IMR-90 (cell line): Measurements from ENCODE around the gene ACBD5. TPM values are rescaled to one million over a fixed set of nuclear protein-coding genes. Genes with fewer than 3 reads are reported as not detected.

Experiments used
- ATAC-seq: fragments of 200-7000 bp; cut with Tn5 transposase; 2 replicates; pipeline ENCODE4 v1.9.1; 2020; ENCODE audit warnings: low read depth, mild to moderate bottlenecking, moderate library complexity
- BruUV-seq: library from RNA; stranded (reverse); fragments of 400-500 nt; replicated peaks from 2 replicates; lab custom pipeline; 2021; lab: Mats Ljungman, UMichigan
- CTCF ChIA-PET: fragments of 300-600 bp; formaldehyde crosslinking; extraction: SDS; loops from one replicate; lab custom pipeline; 2021; ENCODE audit warnings: antibody characterized with exemption; lab: Yijun Ruan, JAX
- POLR2A ChIA-PET: fragments of 300-600 bp; sonication (Branson Sonifier 250); formaldehyde crosslinking; loops from one replicate; lab custom pipeline; 2022; ENCODE audit warnings: antibody characterized with exemption; ENCODE audit not compliant: unreplicated experiment; lab: Charles Lee
- DNase-seq: peaks from one replicate; pipeline ENCODE4 v3.0.0; 2013
- H2AFZ ChIP-seq: replicated peaks from 2 replicates; pipeline ENCODE3; 2013; ENCODE audit warnings: low read length, mild to moderate bottlenecking; ENCODE audit not compliant: poor library complexity
- H2AK5ac ChIP-seq: 2 replicates; pipeline ENCODE4 v1.6.1; 2013; ENCODE audit warnings: low read depth, low read length, inconsistent platforms
- H2AK9ac ChIP-seq: replicated peaks from 2 replicates; pipeline ENCODE3; 2013; ENCODE audit warnings: mild to moderate bottlenecking, low read depth, low read length, moderate library complexity; ENCODE audit not compliant: poor library complexity
- H2BK120ac ChIP-seq: 2 replicates; pipeline ENCODE4 v1.6.1; 2013; ENCODE audit warnings: low read depth, low read length, inconsistent platforms
- H2BK15ac ChIP-seq: 3 replicates; pipeline ENCODE4 v1.6.1; 2013; ENCODE audit warnings: low read depth, low read length, inconsistent platforms
- H2BK20ac ChIP-seq: 2 replicates; pipeline ENCODE4 v1.6.1; 2013; ENCODE audit warnings: low read depth, mild to moderate bottlenecking, inconsistent platforms, low read length, moderate library complexity
- H2BK5ac ChIP-seq: 2 replicates; pipeline ENCODE4 v1.6.1; 2013; ENCODE audit warnings: mild to moderate bottlenecking, low read depth, low read length, inconsistent platforms; ENCODE audit not compliant: poor library complexity, severe bottlenecking
- H3K14ac ChIP-seq: replicated peaks from 2 replicates; pipeline ENCODE4 v1.6.1; 2013; ENCODE audit warnings: low read depth, low read length, inconsistent platforms
- H3K18ac ChIP-seq: 2 replicates; pipeline ENCODE4 v1.6.1; 2013; ENCODE audit warnings: low read depth, low read length, control low read depth
- H3K23ac ChIP-seq: 2 replicates; pipeline ENCODE4 v1.6.1; 2013; ENCODE audit warnings: low read depth, low read length, inconsistent platforms
- H3K27ac ChIP-seq: 2 replicates; pipeline ENCODE4 v1.5.1; 2013; ENCODE audit warnings: mild to moderate bottlenecking, control low read depth, low read length; ENCODE audit not compliant: insufficient read depth
- H3K27me3 ChIP-seq: 2 replicates; pipeline ENCODE4 v1.6.1; 2013; ENCODE audit warnings: low read length; ENCODE audit not compliant: control insufficient read depth, insufficient read depth
- H3K36me3 ChIP-seq: 2 replicates; pipeline ENCODE4 v1.6.1; 2013; ENCODE audit warnings: low read length, mixed read lengths; ENCODE audit not compliant: control insufficient read depth, insufficient read depth
- H3K4ac ChIP-seq: 2 replicates; pipeline ENCODE4 v1.6.1; 2013; ENCODE audit warnings: low read depth, low read length, inconsistent platforms
- H3K4me1 ChIP-seq: 2 replicates; pipeline ENCODE4 v1.6.1; 2013; ENCODE audit warnings: low read length, mixed read lengths; ENCODE audit not compliant: control insufficient read depth, insufficient read depth
- H3K4me2 ChIP-seq: 2 replicates; pipeline ENCODE4 v1.6.1; 2013; ENCODE audit warnings: low read depth, mild to moderate bottlenecking, control low read depth, low read length, moderate library complexity
- H3K4me3 ChIP-seq: 2 replicates; pipeline ENCODE4 v1.5.1; 2013; ENCODE audit warnings: low read depth, mild to moderate bottlenecking, control low read depth, low read length, moderate library complexity; ENCODE audit not compliant: insufficient read depth
- H3K56ac ChIP-seq: 2 replicates; pipeline ENCODE4 v1.6.1; 2013; ENCODE audit warnings: low read length, inconsistent platforms; ENCODE audit not compliant: insufficient read depth; ENCODE audit errors: extremely low read depth
- H3K79me1 ChIP-seq, 2 experiments: 2 replicates each; pipeline ENCODE4 v1.6.1; 2013; ENCODE audit warnings: low read length in 2 of 2, inconsistent platforms in 1 of 2, low read depth in 1 of 2
- H3K9ac ChIP-seq: 2 replicates; pipeline ENCODE4 v1.6.1; 2013; ENCODE audit warnings: low read depth, low read length, control low read depth
- H3K9me1 ChIP-seq: 2 replicates; pipeline ENCODE4 v1.6.1; 2013; ENCODE audit warnings: low read length, inconsistent platforms; ENCODE audit not compliant: insufficient read depth
- H3K9me3 ChIP-seq: 2 replicates; pipeline ENCODE4 v1.6.1; 2013; ENCODE audit warnings: low read length; ENCODE audit not compliant: control insufficient read depth, insufficient read depth
- H4K20me1 ChIP-seq: 2 replicates; pipeline ENCODE4 v1.6.1; 2013; ENCODE audit warnings: low read length, inconsistent platforms; ENCODE audit not compliant: insufficient read depth
- H4K5ac ChIP-seq: 2 replicates; pipeline ENCODE4 v1.6.1; 2013; ENCODE audit warnings: mild to moderate bottlenecking, low read depth, low read length, control low read depth
- H4K8ac ChIP-seq, 2 experiments: 2 replicates each; pipeline ENCODE4 v1.6.1; 2013; ENCODE audit warnings: low read depth in 2 of 2, low read length in 2 of 2, control low read depth in 1 of 2, inconsistent platforms in 1 of 2
- H4K91ac ChIP-seq: 2 replicates; pipeline ENCODE4 v1.6.1; 2013; ENCODE audit warnings: low read depth, low read length, inconsistent platforms; ENCODE audit not compliant: insufficient read depth
- CEBPB ChIP-seq: IDR thresholded peaks from 2 replicates; pipeline ENCODE4 v1.6.1; 2012; ENCODE audit warnings: low read depth, low read length, improper control_type of control experiment
- CHD1 ChIP-seq: IDR thresholded peaks from 2 replicates; pipeline ENCODE4 v1.6.1; 2012; ENCODE audit warnings: low read depth, low read length, improper control_type of control experiment
- CTCF ChIP-seq: conservative IDR thresholded peaks from 2 replicates; pipeline ENCODE4 v1.5.1; 2012; ENCODE audit warnings: mild to moderate bottlenecking, low read depth, low read length, improper control_type of control experiment
- ELK1 ChIP-seq: fragments of 150-350 bp; IDR thresholded peaks from 2 replicates; pipeline ENCODE4 v1.6.1; 2016; ENCODE audit warnings: low read depth, mild to moderate bottlenecking, low read length, moderate library complexity, borderline replicate concordance
- MAFK ChIP-seq: IDR thresholded peaks from 2 replicates; pipeline ENCODE4 v1.6.1; 2012; ENCODE audit warnings: low read depth, low read length, improper control_type of control experiment
- MAZ ChIP-seq: IDR thresholded peaks from 2 replicates; pipeline ENCODE4 v1.6.1; 2012; ENCODE audit warnings: low read depth, mild to moderate bottlenecking, low read length, improper control_type of control experiment, moderate library complexity, borderline replicate concordance
- MXI1 ChIP-seq: IDR thresholded peaks from 2 replicates; pipeline ENCODE4 v1.6.1; 2012; ENCODE audit warnings: low read depth, mild to moderate bottlenecking, low read length, moderate library complexity, borderline replicate concordance
- NFE2L2 ChIP-seq: fragments of 150-350 bp; IDR thresholded peaks from 2 replicates; pipeline ENCODE4 v1.6.1; 2016; ENCODE audit warnings: low read depth, mild to moderate bottlenecking, low read length
- POLR2A ChIP-seq: IDR thresholded peaks from 2 replicates; pipeline ENCODE4 v1.6.1; 2012; ENCODE audit warnings: mild to moderate bottlenecking, low read depth, low read length
- RCOR1 ChIP-seq: IDR thresholded peaks from 2 replicates; pipeline ENCODE4 v1.6.1; 2012; ENCODE audit warnings: mild to moderate bottlenecking, low read length, improper control_type of control experiment; ENCODE audit not compliant: insufficient replicate concordance
- RFX5 ChIP-seq: IDR thresholded peaks from 2 replicates; pipeline ENCODE4 v1.8.0; 2012; ENCODE audit warnings: low read depth, mild to moderate bottlenecking, low read length, moderate library complexity
- SMC3 ChIP-seq: fragments of 150-350 bp; IDR thresholded peaks from 2 replicates; pipeline ENCODE4 v1.6.1; 2016; ENCODE audit warnings: low read depth, mild to moderate bottlenecking, antibody characterized with exemption, low read length, moderate library complexity
- USF2 ChIP-seq: fragments of 150-350 bp; IDR thresholded peaks from 2 replicates; pipeline ENCODE4 v1.6.1; 2017; ENCODE audit warnings: mild to moderate bottlenecking, antibody characterized with exemption, low read length, low read depth
- WGBS, 2 experiments: methylation state at CpG; one replicate each; pipeline versions ENCODE4 v1.1.5 to v1.1.7; 2013; ENCODE audit warnings: missing lambda C conversion rate in 2 of 2; ENCODE audit not compliant: insufficient read length in 1 of 2; ENCODE audit errors: extremely low coverage in 2 of 2; 5-methylcytosine and 5-hydroxymethylcytosine counted together
- dilution Hi-C: fragments of 300-500 bp; cut with HindIII; formaldehyde crosslinking; loops from one replicate; pipeline ENCODE4 v1.14.3; 2018; ENCODE audit warnings: low sequenced_read_pairs; ENCODE audit not compliant: unreplicated experiment
- in situ Hi-C: fragments of 300-500 bp; cut with MboI; formaldehyde crosslinking; loops from 3 replicates; pipeline ENCODE4 v1.14.3; 2019; ENCODE audit warnings: low sequenced_read_pairs, inconsistent platforms, mixed read lengths
- intact Hi-C: fragments of 100-400 bp; cut with micrococcal nuclease; formaldehyde crosslinking; loops from 2 replicates; pipeline ENCODE4 v1.10.0; 2022
- polyA plus RNA-seq, 3 experiments: library from polyadenylated mRNA; depleted of rRNA; stranded (reverse); fragments of >200 nt; gene quantifications; 2 replicates each; pipeline ENCODE4 v1.2.3, GENCODE V29; 2012; ENCODE audit warnings: low replicate concordance in 1 of 3
- total RNA-seq: library from RNA; depleted of rRNA; stranded (reverse); fragments of >200 nt; gene quantifications from 2 replicates; pipeline ENCODE4 v1.2.3, GENCODE V29; 2012

ACBD5 gene
- total and polyA plus RNA-seq, 2 of the 4 experiments (the other 2 are of a cell fraction), result 7.7 to 11.7 TPM

DNA sequence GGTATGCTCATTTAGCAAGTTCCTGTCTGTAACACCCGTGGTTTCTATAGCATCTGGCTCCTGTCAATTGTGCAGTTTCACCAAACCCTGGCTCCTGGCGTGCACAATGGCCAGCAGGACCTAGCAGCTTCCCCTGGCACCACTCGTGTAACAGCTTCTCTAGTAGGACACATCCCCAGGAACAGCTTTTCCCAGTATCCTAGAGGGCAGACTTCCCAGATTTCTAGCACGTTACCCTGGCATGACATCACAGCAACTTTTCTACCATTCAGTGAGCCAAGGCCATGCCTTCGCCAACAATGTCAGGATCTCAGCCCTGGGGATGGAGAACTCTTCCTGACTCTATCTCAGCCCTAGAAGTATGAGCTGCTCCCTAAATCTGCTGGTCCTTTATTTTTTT, 92.9 kb downstream of the ACBD5 start:
- TF ChIP-seq SMC3 (no peak), USF2 (no peak), CHD1 (no peak), NFE2L2 (no peak), MAFK (no peak), MXI1 (no peak), POLR2A (no peak), CEBPB (no peak), RCOR1 (no peak), ELK1 (no peak), CTCF (no peak), MAZ (no peak), RFX5 (no peak)
- ChIA-PET CTCF (interaction anchor here (0.6 kb wide), 1 partner anchor 383 kb away, joined by 3 read pairs; no protein-coding TSS in a partner anchor), POLR2A (no interaction called here)
- DNase-seq (no peak), ATAC-seq (no peak)
- Histone ChIP-seq H3K4me1 (no peaks in the 10 kb centered on the region), H3K27me3 (no peaks in the 10 kb centered on the region), H3K4me2 (no peak overlapping the region), H2BK120ac (no peak overlapping the region), H3K9ac (no peak overlapping the region), H2AK5ac (no peak overlapping the region), H3K27ac (no peak overlapping the region), H3K23ac (no peak overlapping the region; the same call in 1 of the 2 replicates), H3K36me3 (peaks cover 29% of the 10 kb centered on the region), H3K9me3 (no peaks in the 10 kb centered on the region), H2BK20ac (no peak overlapping the region), H3K4me3 (no peak overlapping the region), H3K9me1 (no peaks in the 10 kb centered on the region; the same call in 1 of the 2 replicates), H4K8ac (no peak overlapping the region), H4K5ac (no peak overlapping the region), H3K4ac (no peak overlapping the region), H2AFZ (no peak overlapping the region), H2BK5ac (no peak overlapping the region), H2AK9ac (no peak overlapping the region), H3K18ac (no peak overlapping the region), H2BK15ac (no peak overlapping the region), H4K91ac (no peak overlapping the region), H3K79me1 (peaks cover 13 to 32% of the 10 kb centered on the region in 2 experiments), H4K20me1 (peaks cover 46% of the 10 kb centered on the region), H3K14ac (no peak overlapping the region), H3K56ac (no peak overlapping the region)
- in situ Hi-C loops (no loop called here), dilution Hi-C loops (no loop called here), intact Hi-C loops (no loop called here)
- BruUV-seq, result no TSS peak
- 100% methylated on average over 4 of the region's 5 CpGs; no CpG with 5 or more reads in 1 of the 2 experiments for WGBS, 2 experiments
